B cell (primary cell): ENCODE measurements around the gene DBR1. TPM values are rescaled to one million over a fixed set of nuclear protein-coding genes. Genes with fewer than 3 reads are reported as not detected.

Experiments used
- ATAC-seq: fragments of 200-7000 bp; cut with Tn5 transposase; one replicate; pipeline ENCODE4 v1.10.0; 2021; ENCODE audit warnings: low read depth, mild to moderate bottlenecking, moderate number of reproducible peaks, moderate library complexity
- CTCF ChIA-PET: fragments of 350-600 bp; sonication (Branson Sonifier 250); formaldehyde crosslinking; loops from one replicate; lab custom pipeline; 2021; ENCODE audit warnings: antibody characterized with exemption, inconsistent platforms; lab: Charles Lee
- POLR2A ChIA-PET: fragments of 350-600 bp; sonication (Branson Sonifier 250); formaldehyde crosslinking; loops from one replicate; lab custom pipeline; 2021; ENCODE audit warnings: antibody characterized with exemption; lab: Charles Lee
- DNase-seq: peaks from one replicate; pipeline ENCODE4 v3.0.0; 2013
- H2AFZ ChIP-seq: 2 replicates; pipeline ENCODE4 v1.6.1; 2012; ENCODE audit warnings: mild to moderate bottlenecking, low read depth, low read length; ENCODE audit not compliant: insufficient read depth, poor library complexity, severe bottlenecking
- H3K27ac ChIP-seq, 2 donors: 1 replicate in 1 of 2; 2 replicates in 1 of 2; pipeline ENCODE4 v1.5.1; 2012 to 2013; ENCODE audit warnings: low read length in 2 of 2, mild to moderate bottlenecking in 2 of 2, moderate library complexity in 1 of 2
- H3K27me3 ChIP-seq, 4 experiments: fragments of 200-600 bp in 1 of 4; sonication (generic) in 1 of 4; replicated peaks in 1 of 4; 1 replicate in 2 of 4; 2 replicates in 2 of 4; pipeline versions ENCODE4 v1.6.1 to v1.7.0; 2013 to 2016; ENCODE audit warnings: low read length in 3 of 4, mild to moderate bottlenecking in 2 of 4, mixed read lengths in 1 of 4, moderate library complexity in 1 of 4; ENCODE audit not compliant: insufficient read depth in 4 of 4, control insufficient read depth in 3 of 4; ENCODE audit errors: control extremely low read depth in 1 of 4
- H3K36me3 ChIP-seq, 2 experiments: replicated peaks in 1 of 2; 1 replicate in 1 of 2; 2 replicates in 1 of 2; pipeline versions ENCODE4 v1.6.1 to v1.7.1; 2013; ENCODE audit warnings: low read length in 1 of 2; ENCODE audit not compliant: insufficient read depth in 2 of 2, control insufficient read depth in 1 of 2; ENCODE audit errors: control extremely low read depth in 1 of 2, extremely low read depth in 1 of 2
- H3K4me1 ChIP-seq, 2 donors: fragments of 200-600 bp in 1 of 2; sonication (generic) in 1 of 2; 1 replicate in 1 of 2; 2 replicates in 1 of 2; pipeline versions ENCODE4 v1.5.1 to v1.6.1; 2013 to 2017; ENCODE audit warnings: low read length in 2 of 2; ENCODE audit not compliant: control insufficient read depth in 2 of 2, insufficient read depth in 2 of 2
- H3K4me2 ChIP-seq: replicated peaks from 2 replicates; pipeline ENCODE3; 2012; ENCODE audit warnings: mild to moderate bottlenecking, low read depth, low read length; ENCODE audit not compliant: poor library complexity, severe bottlenecking
- H3K4me3 ChIP-seq, 5 experiments: fragments of 200-600 bp in 1 of 5; sonication (generic) in 1 of 5; 1 replicate in 3 of 5; 2 replicates in 2 of 5; pipeline versions ENCODE4 v1.5.1 to v1.7.0; 2011 to 2016; ENCODE audit warnings: low read length in 4 of 5, mild to moderate bottlenecking in 4 of 5, low read depth in 2 of 5, control low read depth in 1 of 5, moderate library complexity in 1 of 5; ENCODE audit not compliant: insufficient read depth in 1 of 5; ENCODE audit errors: control extremely low read depth in 1 of 5, extremely low read depth in 1 of 5
- H3K79me2 ChIP-seq: fragments of 200-600 bp; sonication (generic); one replicate; pipeline ENCODE4 v1.6.0; 2016; ENCODE audit warnings: low read length; ENCODE audit not compliant: control insufficient read depth, insufficient read depth
- H3K9ac ChIP-seq: fragments of 200-600 bp; sonication (generic); 2 replicates; pipeline ENCODE4 v1.6.1; 2017; ENCODE audit warnings: mild to moderate bottlenecking, low read length, moderate library complexity
- H3K9me3 ChIP-seq, 3 donors: one replicate each; pipeline versions ENCODE4 v1.6.1 to v1.7.1; 2013; ENCODE audit warnings: low read length in 2 of 3; ENCODE audit not compliant: control insufficient read depth in 2 of 3, insufficient read depth in 1 of 3; ENCODE audit errors: control extremely low read depth in 1 of 3
- H4K20me1 ChIP-seq: 2 replicates; pipeline ENCODE4 v1.6.0; 2012; ENCODE audit warnings: mild to moderate bottlenecking, low read length; ENCODE audit not compliant: insufficient read depth, control insufficient read depth, poor library complexity, severe bottlenecking
- H3K27ac Mint-ChIP-seq: one replicate; pipeline ENCODE4 v1.8.0; 2021; ENCODE audit warnings: mixed read lengths
- H3K27me3 Mint-ChIP-seq: one replicate; pipeline ENCODE4 v1.8.0; 2021; ENCODE audit warnings: mixed read lengths
- H3K4me1 Mint-ChIP-seq: one replicate; pipeline ENCODE4 v1.8.0; 2021; ENCODE audit warnings: mixed read lengths
- H3K4me3 Mint-ChIP-seq: one replicate; pipeline ENCODE4 v1.8.0; 2021; ENCODE audit warnings: mixed read lengths
- H3K9me3 Mint-ChIP-seq: one replicate; pipeline ENCODE4 v1.8.0; 2022; ENCODE audit warnings: mixed read lengths; ENCODE audit not compliant: insufficient read depth
- EZH2 ChIP-seq: IDR thresholded peaks from 2 replicates; pipeline ENCODE4 v1.6.1; 2012; ENCODE audit warnings: borderline replicate concordance, low read depth, mild to moderate bottlenecking, moderate library complexity, low read length; ENCODE audit not compliant: insufficient read depth, poor library complexity, severe bottlenecking
- WGBS: methylation state at CpG from one replicate; pipeline ENCODE4 v1.1.5; 2013; ENCODE audit warnings: missing lambda C conversion rate; ENCODE audit not compliant: insufficient coverage; 5-methylcytosine and 5-hydroxymethylcytosine counted together
- intact Hi-C: fragments of 100-400 bp; cut with micrococcal nuclease; formaldehyde crosslinking; loops from one replicate; pipeline ENCODE4 v1.10.0; 2022
- polyA plus RNA-seq: library from polyadenylated mRNA; depleted of rRNA; stranded (reverse); fragments of >200 nt; gene quantifications from 2 replicates; pipeline ENCODE4 v1.2.3, GENCODE V29; 2012
- total RNA-seq, 2 donors: library from RNA; stranded (reverse); fragments of 120-200 nt in 1 of 2; gene quantifications; 1 replicate in 1 of 2; 2 replicates in 1 of 2; pipeline versions ENCODE4 v1.2.3 to v1.2.4, GENCODE V29; 2013 to 2022
- TF ChIP-seq, protein P1 (sequence below): fragments of 200-600 bp; IDR thresholded peaks from one replicate; pipeline ENCODE4 v1.8.0; 2022; ENCODE audit warnings: antibody characterized with exemption, mild to moderate bottlenecking

DBR1 gene
- total and polyA plus RNA-seq, 2 donors (not counting 1 experiment from before 2014, with no cell fraction given): 7.5 to 22.6 TPM

GRCh38 chr3:138119423-138119766 lies 55.3 kb downstream of the DBR1 start:
- TF ChIP-seq, protein P1, sequence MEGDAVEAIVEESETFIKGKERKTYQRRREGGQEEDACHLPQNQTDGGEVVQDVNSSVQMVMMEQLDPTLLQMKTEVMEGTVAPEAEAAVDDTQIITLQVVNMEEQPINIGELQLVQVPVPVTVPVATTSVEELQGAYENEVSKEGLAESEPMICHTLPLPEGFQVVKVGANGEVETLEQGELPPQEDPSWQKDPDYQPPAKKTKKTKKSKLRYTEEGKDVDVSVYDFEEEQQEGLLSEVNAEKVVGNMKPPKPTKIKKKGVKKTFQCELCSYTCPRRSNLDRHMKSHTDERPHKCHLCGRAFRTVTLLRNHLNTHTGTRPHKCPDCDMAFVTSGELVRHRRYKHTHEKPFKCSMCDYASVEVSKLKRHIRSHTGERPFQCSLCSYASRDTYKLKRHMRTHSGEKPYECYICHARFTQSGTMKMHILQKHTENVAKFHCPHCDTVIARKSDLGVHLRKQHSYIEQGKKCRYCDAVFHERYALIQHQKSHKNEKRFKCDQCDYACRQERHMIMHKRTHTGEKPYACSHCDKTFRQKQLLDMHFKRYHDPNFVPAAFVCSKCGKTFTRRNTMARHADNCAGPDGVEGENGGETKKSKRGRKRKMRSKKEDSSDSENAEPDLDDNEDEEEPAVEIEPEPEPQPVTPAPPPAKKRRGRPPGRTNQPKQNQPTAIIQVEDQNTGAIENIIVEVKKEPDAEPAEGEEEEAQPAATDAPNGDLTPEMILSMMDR: no peak
- TF ChIP-seq EZH2: no peak
- H3K9me3 Mint-ChIP-seq: no peaks in the 10 kb centered on the region
- no peaks in the 10 kb centered on the region for H3K36me3 ChIP-seq
- no peak overlapping the region for H2AFZ ChIP-seq
- CTCF ChIA-PET: interaction anchor here (2.7 kb wide), 1 partner anchor 51 kb away, joined by 12 read pairs; no protein-coding TSS in a partner anchor
- H3K79me2 ChIP-seq: no peaks in the 10 kb centered on the region
- no peak overlapping the region for H3K9ac ChIP-seq
- intact Hi-C loops: loop anchor here (1.0 kb wide), 1 partner anchor 50 kb away; no protein-coding TSS in a partner anchor
- no peak overlapping the region for H3K4me3 ChIP-seq
- H3K27ac Mint-ChIP-seq: no peak overlapping the region
- H3K27me3 ChIP-seq: peaks cover 0 to 22% (median 7%) of the 10 kb centered on the region in 4 experiments
- ATAC-seq (no peak), DNase-seq (no peak)
- peaks cover 10% of the 10 kb centered on the region for H3K4me1 Mint-ChIP-seq
- H3K4me3 Mint-ChIP-seq: no peak overlapping the region
- no peak overlapping the region for H3K4me2 ChIP-seq
- no peak overlapping the region for H3K27ac ChIP-seq
- POLR2A ChIA-PET: no interaction called here
- H3K9me3 ChIP-seq: peaks cover 0 to 7% (median 0%) of the 10 kb centered on the region in 3 donors
- no peaks in the 10 kb centered on the region for H4K20me1 ChIP-seq
- 80% methylated on average over 1 of the region's 4 CpGs for WGBS
- H3K4me1 ChIP-seq: peaks cover 9 to 13% of the 10 kb centered on the region in 2 donors
- peaks cover 30% of the 10 kb centered on the region for H3K27me3 Mint-ChIP-seq

- H3K27ac ChIP-seq: no peak overlapping the region
- DNase-seq (peak; percentile 42), ATAC-seq (peak; percentile 60)
- Mint-ChIP-seq H3K27ac (no peak overlapping the region), H3K4me3 (no peak overlapping the region), H3K4me1 (peaks cover 10% of the 10 kb centered on the region), H3K9me3 (no peaks in the 10 kb centered on the region), H3K27me3 (peaks cover 32% of the 10 kb centered on the region)
- H3K9me3 ChIP-seq: peaks cover 0 to 7% (median 0%) of the 10 kb centered on the region in 3 donors
- CTCF ChIA-PET: interaction anchor here (0.7 to 2.7 kb wide), 4 partner anchors 10 to 50 kb away, joined by 3 to 12 read pairs (median 4); no protein-coding TSS in a partner anchor
- H4K20me1 ChIP-seq: no peaks in the 10 kb centered on the region
- POLR2A ChIA-PET: no interaction called here
- no peaks in the 10 kb centered on the region for H3K36me3 ChIP-seq
- 48% methylated on average over 7 of the region's 8 CpGs for WGBS
- H3K4me1 ChIP-seq: peaks cover 12 to 14% of the 10 kb centered on the region in 2 donors
- no peak overlapping the region for H3K9ac ChIP-seq
- H3K27me3 ChIP-seq: peaks cover 0 to 26% (median 11%) of the 10 kb centered on the region in 4 experiments
- no peak overlapping the region for H3K4me3 ChIP-seq
- H2AFZ ChIP-seq: no peak overlapping the region
- H3K4me2 ChIP-seq: no peak overlapping the region
- no peaks in the 10 kb centered on the region for H3K79me2 ChIP-seq
- no peak for TF ChIP-seq EZH2
- TF ChIP-seq, protein P1: peak; percentile 74
- intact Hi-C loops: loop anchor here (1.0 kb wide), 1 partner anchor 50 kb away; no protein-coding TSS in a partner anchor
These were observed 55.9 kb downstream of the DBR1 start for GRCh38 chr3:138118612-138119422.
